CD4-positive, alpha-beta T cell (primary cell): ENCODE data around the gene UBE3C. TPM values are rescaled to one million over a fixed set of nuclear protein-coding genes. Genes with fewer than 3 reads are reported as not detected.
"Not testable (repeated sequence)": the region's sequence is repeated elsewhere in the genome, so short reads cannot be mapped to it uniquely, and the experiment has no call there.

Source experiments
- ATAC-seq: fragments of 200-7000 bp; cut with Tn5 transposase; one replicate; pipeline ENCODE4 v1.10.0; 2022; ENCODE audit warnings: mild to moderate bottlenecking; ENCODE audit not compliant: poor library complexity
- CTCF ChIA-PET: fragments of 350-600 bp; sonication (Branson Sonifier 250); formaldehyde crosslinking; loops from one replicate; lab custom pipeline; 2021; ENCODE audit warnings: antibody characterized with exemption, inconsistent platforms; lab: Charles Lee
- POLR2A ChIA-PET: fragments of 350-600 bp; sonication (Branson Sonifier 250); formaldehyde crosslinking; loops from one replicate; lab custom pipeline; 2021; ENCODE audit warnings: antibody characterized with exemption, inconsistent platforms; lab: Charles Lee
- DNase-seq, 14 experiments: peaks; one replicate each; pipeline ENCODE4 v3.0.0-alpha.2; 2013 to 2020; ENCODE audit warnings: mixed read lengths in 2 of 14
- H3K27ac ChIP-seq, 2 donors: one replicate each; pipeline versions ENCODE4 v1.5.1 to v1.7.0; 2013; ENCODE audit warnings: low read length in 2 of 2, low read depth in 1 of 2, mild to moderate bottlenecking in 1 of 2
- H3K27me3 ChIP-seq, 2 experiments: 1 replicate in 1 of 2; 2 replicates in 1 of 2; pipeline versions ENCODE4 v1.6.1 to v1.7.0; 2013; ENCODE audit warnings: low read length in 2 of 2, control low read depth in 1 of 2, mild to moderate bottlenecking in 1 of 2, moderate library complexity in 1 of 2; ENCODE audit not compliant: insufficient read depth in 2 of 2, control insufficient read depth in 1 of 2
- H3K36me3 ChIP-seq: one replicate; pipeline ENCODE4 v1.6.1; 2013; ENCODE audit warnings: low read length, control low read depth; ENCODE audit not compliant: insufficient read depth
- H3K4me1 ChIP-seq: one replicate; pipeline ENCODE4 v1.6.1; 2013; ENCODE audit warnings: low read length, control low read depth; ENCODE audit not compliant: insufficient read depth
- H3K4me3 ChIP-seq: one replicate; pipeline ENCODE4 v1.5.1; 2013; ENCODE audit warnings: mild to moderate bottlenecking, low read length, moderate library complexity
- H3K9me3 ChIP-seq, 2 experiments: 1 replicate in 1 of 2; 2 replicates in 1 of 2; pipeline versions ENCODE4 v1.6.1 to v1.7.0; 2013; ENCODE audit warnings: low read length in 2 of 2, mild to moderate bottlenecking in 2 of 2, control low read depth in 1 of 2, moderate library complexity in 1 of 2; ENCODE audit not compliant: control insufficient read depth in 1 of 2, insufficient read depth in 1 of 2
- H3K27ac Mint-ChIP-seq: one replicate; pipeline ENCODE4 v1.8.0; 2020; ENCODE audit warnings: mixed read lengths
- H3K27me3 Mint-ChIP-seq: one replicate; pipeline ENCODE4 v1.8.0; 2021; ENCODE audit warnings: mixed read lengths
- H3K36me3 Mint-ChIP-seq: one replicate; pipeline ENCODE4 v1.8.0; 2021; ENCODE audit warnings: low read depth, mixed read lengths
- H3K4me1 Mint-ChIP-seq: one replicate; pipeline ENCODE4 v1.8.0; 2021; ENCODE audit warnings: low read depth, mixed read lengths
- H3K4me3 Mint-ChIP-seq: one replicate; pipeline ENCODE4 v1.8.0; 2020; ENCODE audit warnings: mild to moderate bottlenecking, mixed read lengths
- H3K9me3 Mint-ChIP-seq: one replicate; pipeline ENCODE4 v1.8.0; 2020; ENCODE audit warnings: mixed read lengths
- intact Hi-C, 2 experiments: fragments of 100-400 bp; cut with DNase I in 1 of 2; cut with micrococcal nuclease in 1 of 2; formaldehyde crosslinking; loops; one replicate each; pipeline versions ENCODE4 v1.15.1 to v1.9.0; 2023 to 2025; cut with DNase I, micrococcal nuclease
- total RNA-seq, 174 experiments: library from RNA in 2 of 174; stranded (reverse) in 2 of 174; gene quantifications; one replicate each; pipeline ENCODE4 v1.2.3 and lab custom pipeline; 2021 to 2026
- TF ChIP-seq, protein P1 (sequence below): fragments of 200-600 bp; IDR thresholded peaks from one replicate; pipeline ENCODE4 v1.8.0; 2022; ENCODE audit warnings: antibody characterized with exemption, mild to moderate bottlenecking

UBE3C gene
- total RNA-seq, 2 experiments from 2014 or later, result 30.8 to 32.3 TPM

DNA sequence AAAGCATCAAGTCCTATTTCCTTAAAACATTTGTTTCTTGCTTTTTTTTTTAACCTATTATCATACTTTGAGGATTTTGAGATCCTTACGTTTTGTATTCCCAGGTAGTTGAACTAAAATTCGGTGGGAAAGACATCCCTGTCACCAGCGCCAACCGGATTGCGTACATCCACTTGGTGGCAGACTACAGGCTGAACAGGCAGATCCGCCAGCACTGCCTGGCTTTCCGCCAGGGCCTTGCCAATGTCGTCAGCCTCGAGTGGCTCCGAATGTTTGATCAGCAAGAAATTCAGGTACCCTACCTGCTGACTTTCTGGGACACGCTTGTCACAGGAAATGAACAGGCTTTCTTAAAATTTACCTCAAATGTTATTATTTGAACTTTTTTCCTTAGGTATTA is 115.1 kb downstream of the UBE3C start:
- CTCF ChIA-PET, result no interaction called here
- no peak for DNase-seq
- no peak for ATAC-seq
- Histone ChIP-seq H3K4me3 (no peak overlapping the region), H3K27ac (no peak overlapping the region), H3K27me3 (no peaks in the 10 kb centered on the region), H3K36me3 (peaks cover 59% of the 10 kb centered on the region), H3K9me3 (no peaks in the 10 kb centered on the region), H3K4me1 (no peaks in the 10 kb centered on the region)
- TF ChIP-seq, protein P1, sequence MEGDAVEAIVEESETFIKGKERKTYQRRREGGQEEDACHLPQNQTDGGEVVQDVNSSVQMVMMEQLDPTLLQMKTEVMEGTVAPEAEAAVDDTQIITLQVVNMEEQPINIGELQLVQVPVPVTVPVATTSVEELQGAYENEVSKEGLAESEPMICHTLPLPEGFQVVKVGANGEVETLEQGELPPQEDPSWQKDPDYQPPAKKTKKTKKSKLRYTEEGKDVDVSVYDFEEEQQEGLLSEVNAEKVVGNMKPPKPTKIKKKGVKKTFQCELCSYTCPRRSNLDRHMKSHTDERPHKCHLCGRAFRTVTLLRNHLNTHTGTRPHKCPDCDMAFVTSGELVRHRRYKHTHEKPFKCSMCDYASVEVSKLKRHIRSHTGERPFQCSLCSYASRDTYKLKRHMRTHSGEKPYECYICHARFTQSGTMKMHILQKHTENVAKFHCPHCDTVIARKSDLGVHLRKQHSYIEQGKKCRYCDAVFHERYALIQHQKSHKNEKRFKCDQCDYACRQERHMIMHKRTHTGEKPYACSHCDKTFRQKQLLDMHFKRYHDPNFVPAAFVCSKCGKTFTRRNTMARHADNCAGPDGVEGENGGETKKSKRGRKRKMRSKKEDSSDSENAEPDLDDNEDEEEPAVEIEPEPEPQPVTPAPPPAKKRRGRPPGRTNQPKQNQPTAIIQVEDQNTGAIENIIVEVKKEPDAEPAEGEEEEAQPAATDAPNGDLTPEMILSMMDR, result no peak
- POLR2A ChIA-PET, result no interaction called here
- intact Hi-C loops, result loop anchor here in 1 of 2 experiments (5.0 kb wide), 1 partner anchor 347 kb away; no protein-coding TSS in a partner anchor
- Mint-ChIP-seq H3K27ac (no peak overlapping the region), H3K4me3 (no peak overlapping the region), H3K9me3 (no peaks in the 10 kb centered on the region), H3K27me3 (no peaks in the 10 kb centered on the region), H3K36me3 (peaks cover 65% of the 10 kb centered on the region), H3K4me1 (no peaks in the 10 kb centered on the region)

DNA sequence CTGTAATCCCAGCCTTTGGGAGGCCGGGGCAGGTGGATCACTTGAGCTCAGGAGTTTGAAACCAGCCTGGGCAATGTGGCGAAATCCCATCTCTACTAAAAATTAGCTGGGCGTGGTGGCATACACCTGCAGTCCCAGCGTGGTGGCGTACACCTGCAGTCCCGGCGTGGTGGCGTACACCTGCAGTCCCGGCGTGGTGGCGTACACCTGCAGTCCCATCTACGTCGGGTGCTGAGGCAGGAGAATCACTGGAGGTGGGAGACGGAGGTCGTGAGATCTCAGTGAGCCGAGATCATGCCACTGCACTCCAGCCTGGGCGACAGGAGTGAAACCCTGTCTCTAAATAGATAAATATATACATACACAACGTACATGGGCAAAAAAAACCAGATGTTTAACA is 116.1 kb downstream of the UBE3C start:
- H3K36me3 ChIP-seq, result peaks cover 66% of the 10 kb centered on the region
- H3K27ac Mint-ChIP-seq, H3K27me3 ChIP-seq, H3K4me3 Mint-ChIP-seq, H3K9me3 ChIP-seq, ATAC-seq, H3K4me3 ChIP-seq, DNase-seq, H3K4me1 Mint-ChIP-seq, H3K9me3 Mint-ChIP-seq, H3K27me3 Mint-ChIP-seq, H3K4me1 ChIP-seq, CTCF ChIA-PET, H3K27ac ChIP-seq, POLR2A ChIA-PET: not testable (repeated sequence)
- peaks cover 69% of the 10 kb centered on the region for H3K36me3 Mint-ChIP-seq
- intact Hi-C loops, result loop anchor here in 1 of 2 experiments (5.0 kb wide), 1 partner anchor 347 kb away; no protein-coding TSS in a partner anchor

DNA sequence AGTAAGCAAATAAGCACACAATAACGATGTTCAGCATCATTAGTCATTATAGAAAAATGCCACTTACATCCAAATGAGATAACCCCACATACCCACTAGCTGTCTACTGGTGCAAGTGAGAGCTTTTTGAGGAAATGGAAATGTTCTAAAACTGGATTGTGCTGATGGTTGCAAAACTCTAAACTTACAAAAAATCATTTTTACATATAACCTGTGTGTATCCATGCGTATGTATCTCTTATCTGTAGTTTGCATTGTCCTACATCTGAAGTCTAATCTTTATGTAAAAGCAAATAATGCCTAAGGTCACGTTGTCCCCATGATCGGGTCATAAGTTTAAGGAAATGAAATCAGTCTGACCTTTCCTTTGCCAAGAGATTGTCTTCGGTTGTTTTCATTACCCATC is 116.5 kb downstream of the UBE3C start:
- POLR2A ChIA-PET, result no interaction called here
- intact Hi-C loops, result no loop called here

More for the DNA sequence above, 116.5 kb downstream of the UBE3C start:
- Mint-ChIP-seq H3K4me1 (no peaks in the 10 kb centered on the region), H3K4me3 (no peak overlapping the region), H3K9me3 (no peaks in the 10 kb centered on the region), H3K36me3 (peaks cover 70% of the 10 kb centered on the region), H3K27ac (no peak overlapping the region), H3K27me3 (no peaks in the 10 kb centered on the region)
- Histone ChIP-seq H3K4me1 (no peaks in the 10 kb centered on the region), H3K9me3 (no peaks in the 10 kb centered on the region), H3K4me3 (no peak overlapping the region), H3K36me3 (peaks cover 70% of the 10 kb centered on the region), H3K27me3 (no peaks in the 10 kb centered on the region), H3K27ac (no peak overlapping the region)
- no peak for DNase-seq
- TF ChIP-seq, protein P1, result no peak
- no peak for ATAC-seq
- CTCF ChIA-PET, result no interaction called here
